GM21515 (cell line): ENCODE data around the gene INTS3.
"Not testable (repeated sequence)": the region's sequence is repeated elsewhere in the genome, so short reads cannot be mapped to it uniquely, and the experiment has no call there.

ENCODE experiments used
- ATAC-seq: cut with Tn5 transposase; IDR thresholded peaks from one replicate; pipeline ENCODE4 v1.9.1; 2021; ENCODE audit not compliant: unreplicated experiment

Gene INTS3

GRCh38 chr1:153778051-153778823 is 50.4 kb downstream of the INTS3 start:
- ATAC-seq: no peak

- no peak for ATAC-seq
These were observed 51.1 kb downstream of the INTS3 start for GRCh38 chr1:153778824-153779519.

GRCh38 chr1:153779781-153780541 is 52.1 kb downstream of the INTS3 start:
- ATAC-seq: no peak

GRCh38 chr1:153780551-153780950 is 52.7 kb downstream of the INTS3 start:
- ATAC-seq: no peak

GRCh38 chr1:153782648-153783047 is 54.8 kb downstream of the INTS3 start:
- not testable (repeated sequence) for ATAC-seq

- ATAC-seq: peak; percentile 83
These were observed 55.7 kb downstream of the INTS3 start for GRCh38 chr1:153783233-153784190.

- ATAC-seq: no peak
These were observed 58.4 kb downstream of the INTS3 start for GRCh38 chr1:153786038-153786790.

- ATAC-seq: no peak
These were observed 61.7 kb downstream of the INTS3 start for GRCh38 chr1:153789478-153790034.

GRCh38 chr1:153790313-153790965 is 62.6 kb downstream of the INTS3 start:
- ATAC-seq: peak; percentile 2

- peak; percentile 70 for ATAC-seq
These were observed 63.3 kb downstream of the INTS3 start for GRCh38 chr1:153790966-153791647.

- peak; percentile 6 for ATAC-seq
These were observed 63.9 kb downstream of the INTS3 start for GRCh38 chr1:153791648-153792253.

GRCh38 chr1:153792631-153793041 is 64.8 kb downstream of the INTS3 start:
- ATAC-seq: no peak

- no peak for ATAC-seq
These were observed 65.6 kb downstream of the INTS3 start for GRCh38 chr1:153793261-153793972.

GRCh38 chr1:153793973-153794615 is 66.2 kb downstream of the INTS3 start:
- no peak for ATAC-seq

- ATAC-seq: no peak
These were observed 66.9 kb downstream of the INTS3 start for GRCh38 chr1:153794624-153795329.

- no peak for ATAC-seq
These were observed 67.5 kb downstream of the INTS3 start for GRCh38 chr1:153795330-153795837.
